GM21737 (cell line): ENCODE results near the gene CNNM3.
A peak's percentile ranks its signal among the peaks of the same experiment; 100 is the strongest.

ENCODE experiments used
- ATAC-seq: cut with Tn5 transposase; IDR thresholded peaks from one replicate; pipeline ENCODE4 v1.9.1; 2021; ENCODE audit warnings: mild to moderate bottlenecking, moderate library complexity; ENCODE audit not compliant: unreplicated experiment

Gene CNNM3

GRCh38 chr2:96838345-96839292 lies 22.6 kb downstream of the CNNM3 start:
- ATAC-seq: no peak

- peak; percentile 65 for ATAC-seq
These were observed 23.3 kb downstream of the CNNM3 start for GRCh38 chr2:96839293-96839874.

GRCh38 chr2:96839875-96840850 lies 24.1 kb downstream of the CNNM3 start:
- no peak for ATAC-seq

- no peak for ATAC-seq
These were observed 25.8 kb downstream of the CNNM3 start for GRCh38 chr2:96841701-96842495.

- no peak for ATAC-seq
These were observed 26.5 kb downstream of the CNNM3 start for GRCh38 chr2:96842600-96842999.

GRCh38 chr2:96843538-96844268 lies 27.6 kb downstream of the CNNM3 start, which contains the start of gene ANKRD23:
TSS of gene ANKRD23 (minus strand) at chr2:96844021. CDS start at chr2:96843992, 29 bp downstream.
- ATAC-seq: no peak

- no peak for ATAC-seq
These were observed 28.3 kb downstream of the CNNM3 start for GRCh38 chr2:96844405-96844808.

GRCh38 chr2:96846825-96847224 lies 30.8 kb downstream of the CNNM3 start:
- ATAC-seq: no peak

- ATAC-seq: no peak
These were observed 31.5 kb downstream of the CNNM3 start for GRCh38 chr2:96847586-96847985.

GRCh38 chr2:96848264-96848663 lies 32.2 kb downstream of the CNNM3 start:
- ATAC-seq: no peak

GRCh38 chr2:96852667-96853066 lies 36.6 kb downstream of the CNNM3 start:
- no peak for ATAC-seq

GRCh38 chr2:96853321-96853720 lies 37.3 kb downstream of the CNNM3 start:
- ATAC-seq: no peak

- peak; percentile 29 for ATAC-seq
These were observed 41.0 kb downstream of the CNNM3 start for GRCh38 chr2:96856776-96857666.

- ATAC-seq: peak; percentile 92
These were observed 41.8 kb downstream of the CNNM3 start, which contains the start of gene ANKRD39 for GRCh38 chr2:96857667-96858372. TSS of gene ANKRD39 (minus strand) at chr2:96858016. CDS start at chr2:96857987, 29 bp downstream.

- ATAC-seq: no peak
These were observed 43.1 kb downstream of the CNNM3 start for GRCh38 chr2:96859099-96859649.

- no peak for ATAC-seq
These were observed 43.6 kb downstream of the CNNM3 start for GRCh38 chr2:96859681-96860064.
